ENCODE data around the gene CIDEB. TPM values are rescaled to one million over a fixed set of nuclear protein-coding genes. Genes with fewer than 3 reads are reported as not detected.

CIDEB gene
- polyA plus RNA-seq, 1 experiment, result 0.48 TPM

GRCh38 chr14:24299255-24300191 is 8.3 kb downstream of the CIDEB start, which contains the start of the genes DHRS1 and NOP9:
Gene DHRS1, minus strand, starts transcription at chr14:24299780. Its CDS starts 674 bp downstream, at chr14:24299106.
Gene NOP9, plus strand, starts transcription at chr14:24299850. Its CDS starts 105 bp downstream, at chr14:24299955.
- TF ChIP-seq CTCF (IDR thresholded peaks at IDR 0.05; ENCODE audit: low read depth, low read length), result no peak
- H3K27me3 ChIP-seq (ENCODE audit: control insufficient read depth, insufficient read depth, low read length), result no peaks in the 10 kb centered on the region
- peak; percentile 54 for DNase-seq (ENCODE audit: low read depth, low spot score)
- H3K27ac ChIP-seq (ENCODE audit: low read depth, low read length), result peak within 1 kb of the TSS; percentile 57
- peak within 1 kb of the TSS; percentile 96 for H3K4me3 ChIP-seq (ENCODE audit: low read depth, low read length)
- no peaks in the 10 kb centered on the region for H3K9me3 ChIP-seq (ENCODE audit: control insufficient read depth, insufficient read depth, low read length)
- ChIA-PET POLR2A (interaction anchor here (0.5 to 2.5 kb wide), 10 partner anchors 20 to 185 kb away, joined by 3 to 9 read pairs (median 3); partner anchors contain the start of genes CBLN3, DCAF11, KHNYN and MDP1), CTCF (interaction anchor here (0.5 to 7.6 kb wide), 9 partner anchors 9 to 241 kb away, joined by 3 to 87 read pairs (median 3); partner anchors contain the start of genes CIDEB, IRF9, LTB4R2 and TINF2)

- TF ChIP-seq CTCF (IDR thresholded peaks at IDR 0.05; ENCODE audit: low read depth, low read length), result no peak
- POLR2A ChIA-PET, result interaction anchor here (0.5 to 1.6 kb wide), 4 partner anchors 56 to 184 kb away, joined by 3 to 9 read pairs (median 4); partner anchors contain the start of genes CBLN3, DCAF11, KHNYN and NRL
- Histone ChIP-seq H3K4me3 (ENCODE audit: low read depth, low read length) (peak overlapping the region; percentile 96), H3K9me3 (ENCODE audit: control insufficient read depth, insufficient read depth, low read length) (no peaks in the 10 kb centered on the region), H3K27me3 (ENCODE audit: control insufficient read depth, insufficient read depth, low read length) (no peaks in the 10 kb centered on the region), H3K27ac (ENCODE audit: low read depth, low read length) (peak overlapping the region; percentile 57)
- DNase-seq (ENCODE audit: low read depth, low spot score), result peak; percentile 23
- CTCF ChIA-PET, result interaction anchor here (0.5 to 7.6 kb wide), 7 partner anchors 10 to 241 kb away, joined by 3 to 87 read pairs (median 3); partner anchors contain the start of genes CIDEB, IRF9, LTB4R2 and TINF2
Measured at GRCh38 chr14:24298892-24299254, 8.9 kb downstream of the CIDEB start.

GRCh38 chr14:24297190-24297964 is 10.4 kb downstream of the CIDEB start:
- POLR2A ChIA-PET, result interaction anchor here (0.6 to 1.9 kb wide), 2 partner anchors 55 to 99 kb away, joined by 11 to 14 read pairs; partner anchors contain the start of gene TINF2
- no peaks in the 10 kb centered on the region for H3K9me3 ChIP-seq (ENCODE audit: control insufficient read depth, insufficient read depth, low read length)
- no peaks in the 10 kb centered on the region for H3K27me3 ChIP-seq (ENCODE audit: control insufficient read depth, insufficient read depth, low read length)
- CTCF ChIA-PET, result interaction anchor here (0.7 to 7.6 kb wide), 28 partner anchors 8 to 240 kb away, joined by 3 to 87 read pairs (median 6); partner anchors contain the start of genes CIDEB, IRF9, LTB4R2 and MDP1
- DNase-seq (ENCODE audit: low read depth, low spot score), result no peak
- TF ChIP-seq CTCF (IDR thresholded peaks at IDR 0.05; ENCODE audit: low read depth, low read length), result peak; percentile 48; the same call in 1 of the 2 replicates
- H3K27ac ChIP-seq (ENCODE audit: low read depth, low read length), result peak overlapping the region; percentile 31
- H3K4me3 ChIP-seq (ENCODE audit: low read depth, low read length), result no peak overlapping the region

GRCh38 chr14:24296341-24297157 is 11.2 kb downstream of the CIDEB start:
- CTCF ChIA-PET, result interaction anchor here (0.6 to 7.6 kb wide), 37 partner anchors 12 to 282 kb away, joined by 3 to 87 read pairs (median 5); partner anchors contain the start of genes CHMP4A, CIDEB, DCAF11 and EMC9
- POLR2A ChIA-PET, result interaction anchor here (1.9 kb wide), 1 partner anchor 54 kb away, joined by 14 read pairs; the partner anchor contains the start of gene TINF2
- Histone ChIP-seq H3K27me3 (ENCODE audit: control insufficient read depth, insufficient read depth, low read length) (no peaks in the 10 kb centered on the region), H3K27ac (ENCODE audit: low read depth, low read length) (peak overlapping the region; percentile 75), H3K4me3 (ENCODE audit: low read depth, low read length) (no peak overlapping the region), H3K9me3 (ENCODE audit: control insufficient read depth, insufficient read depth, low read length) (no peaks in the 10 kb centered on the region)
- peak; percentile 86 for TF ChIP-seq CTCF (IDR thresholded peaks at IDR 0.05; ENCODE audit: low read depth, low read length)
- DNase-seq (ENCODE audit: low read depth, low spot score), result peak; percentile 83
